Kidney (tissue), 14 donors: ENCODE data around the gene NPRL2. TPM values are rescaled to one million over a fixed set of nuclear protein-coding genes. Genes with fewer than 3 reads are reported as not detected.

Experiments
- DNase-seq, 5 donors: peaks; one replicate each; pipeline ENCODE4 v3.0.0-alpha.2; 2013 to 2020
- FAIRE-seq: peaks from 2 replicates; lab custom pipeline; 2012; peaks lifted over from hg19 to GRCh38; lab: Jason Lieb, UNC
- H3K27ac ChIP-seq, 2 donors: one replicate each; pipeline ENCODE4 v1.7.0; 2013; ENCODE audit warnings: low read depth in 2 of 2, low read length in 2 of 2, inconsistent platforms in 1 of 2
- H3K27me3 ChIP-seq: one replicate; pipeline ENCODE4 v1.7.1; 2013; ENCODE audit warnings: low read length, inconsistent platforms; ENCODE audit not compliant: control insufficient read depth, insufficient read depth
- H3K36me3 ChIP-seq, 3 donors: one replicate each; pipeline versions ENCODE4 v1.7.0 to v1.7.1; 2013; ENCODE audit warnings: low read length in 3 of 3, control low read depth in 1 of 3, inconsistent platforms in 1 of 3; ENCODE audit not compliant: insufficient read depth in 3 of 3, control insufficient read depth in 2 of 3
- H3K4me1 ChIP-seq, 3 donors: one replicate each; pipeline versions ENCODE4 v1.7.0 to v1.7.1; 2013; ENCODE audit warnings: low read length in 3 of 3, inconsistent platforms in 1 of 3, low read depth in 1 of 3; ENCODE audit not compliant: control insufficient read depth in 2 of 3, insufficient read depth in 2 of 3
- H3K4me3 ChIP-seq, 3 donors: one replicate each; pipeline versions ENCODE4 v1.7.0 to v1.8.1; 2013; ENCODE audit warnings: low read length in 3 of 3, control low read depth in 1 of 3, inconsistent platforms in 1 of 3
- H3K9ac ChIP-seq, 3 donors: one replicate each; pipeline versions ENCODE4 v1.7.0 to v1.7.1; 2013; ENCODE audit warnings: low read length in 3 of 3, control low read depth in 1 of 3, inconsistent platforms in 1 of 3
- H3K9me3 ChIP-seq, 3 donors: one replicate each; pipeline versions ENCODE4 v1.7.0 to v1.7.1; 2013; ENCODE audit warnings: low read length in 3 of 3, control low read depth in 1 of 3, inconsistent platforms in 1 of 3; ENCODE audit not compliant: control insufficient read depth in 2 of 3, insufficient read depth in 1 of 3
- intact Hi-C: fragments of 100-400 bp; cut with DNase I; formaldehyde crosslinking; loops from one replicate; pipeline ENCODE4 v1.11.1; 2022
- polyA plus RNA-seq: library from polyadenylated mRNA; stranded (reverse); fragments of 350-450 nt; fragmentation: Illumina TruSeq; extraction: RNeasy Lipid Tissue Mini Kit (QIAGEN cat#74804); gene quantifications from one replicate; pipeline ENCODE4 v1.2.3, GENCODE V29; 2014; ENCODE audit warnings: low read depth, low replicate concordance; ENCODE audit not compliant: insufficient read depth
- total RNA-seq: library from RNA; stranded (reverse); fragmentation: NEBNext Ultra II Directional; extraction: Animal tissue kit (Norgen Biotek cat#: 25700); gene quantifications from one replicate; pipeline ENCODE4 v1.2.1, GENCODE V29; 2021
- TF ChIP-seq, protein P1 (sequence below): IDR thresholded peaks from 3 replicates; pipeline ENCODE4 v1.5.1; 2012; ENCODE audit warnings: mild to moderate bottlenecking, moderate library complexity, borderline replicate concordance; ENCODE audit not compliant: insufficient read depth; ENCODE audit errors: extremely low read depth
- donor health status: control.
- donor health status: control.
- donor health status: control.
- donor health status: control.
- donor health status: control.
- donor health status: DM: yes; HTN: yes; CAD: no.
- donor health status: Normal renal cell carcinoma (clear cell type).

The NPRL2 gene
- total and polyA plus RNA-seq, 2 donors from 2014 or later, result 23.5 to 39.8 TPM

GRCh38 chr3:50378757-50379156, 28.2 kb upstream of the NPRL2 start:
- H3K36me3 ChIP-seq, result no peaks in the 10 kb centered on the region
- intact Hi-C loops, result no loop called here
- H3K9ac ChIP-seq, result no peak overlapping the region
- peaks cover 0 to 22% (median 6%) of the 10 kb centered on the region in 3 donors for H3K4me1 ChIP-seq
- DNase-seq (no peak), FAIRE-seq (no peak)
- no peaks in the 10 kb centered on the region for H3K27me3 ChIP-seq
- no peak overlapping the region for H3K4me3 ChIP-seq
- no peak overlapping the region for H3K27ac ChIP-seq
- no peaks in the 10 kb centered on the region for H3K9me3 ChIP-seq
- TF ChIP-seq, protein P1, sequence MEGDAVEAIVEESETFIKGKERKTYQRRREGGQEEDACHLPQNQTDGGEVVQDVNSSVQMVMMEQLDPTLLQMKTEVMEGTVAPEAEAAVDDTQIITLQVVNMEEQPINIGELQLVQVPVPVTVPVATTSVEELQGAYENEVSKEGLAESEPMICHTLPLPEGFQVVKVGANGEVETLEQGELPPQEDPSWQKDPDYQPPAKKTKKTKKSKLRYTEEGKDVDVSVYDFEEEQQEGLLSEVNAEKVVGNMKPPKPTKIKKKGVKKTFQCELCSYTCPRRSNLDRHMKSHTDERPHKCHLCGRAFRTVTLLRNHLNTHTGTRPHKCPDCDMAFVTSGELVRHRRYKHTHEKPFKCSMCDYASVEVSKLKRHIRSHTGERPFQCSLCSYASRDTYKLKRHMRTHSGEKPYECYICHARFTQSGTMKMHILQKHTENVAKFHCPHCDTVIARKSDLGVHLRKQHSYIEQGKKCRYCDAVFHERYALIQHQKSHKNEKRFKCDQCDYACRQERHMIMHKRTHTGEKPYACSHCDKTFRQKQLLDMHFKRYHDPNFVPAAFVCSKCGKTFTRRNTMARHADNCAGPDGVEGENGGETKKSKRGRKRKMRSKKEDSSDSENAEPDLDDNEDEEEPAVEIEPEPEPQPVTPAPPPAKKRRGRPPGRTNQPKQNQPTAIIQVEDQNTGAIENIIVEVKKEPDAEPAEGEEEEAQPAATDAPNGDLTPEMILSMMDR, result no peak

GRCh38 chr3:50378024-50378423, 27.4 kb upstream of the NPRL2 start:
- Histone ChIP-seq H3K4me1 (peaks cover 0 to 16% (median 3%) of the 10 kb centered on the region in 3 donors), H3K27ac (no peak overlapping the region), H3K27me3 (no peaks in the 10 kb centered on the region), H3K36me3 (no peaks in the 10 kb centered on the region), H3K9ac (no peak overlapping the region), H3K9me3 (no peaks in the 10 kb centered on the region), H3K4me3 (no peak overlapping the region)
- intact Hi-C loops, result no loop called here
- TF ChIP-seq, protein P1, result no peak
- FAIRE-seq (no peak), DNase-seq (peak in 1 of 5 donors; percentile 44)

DNA sequence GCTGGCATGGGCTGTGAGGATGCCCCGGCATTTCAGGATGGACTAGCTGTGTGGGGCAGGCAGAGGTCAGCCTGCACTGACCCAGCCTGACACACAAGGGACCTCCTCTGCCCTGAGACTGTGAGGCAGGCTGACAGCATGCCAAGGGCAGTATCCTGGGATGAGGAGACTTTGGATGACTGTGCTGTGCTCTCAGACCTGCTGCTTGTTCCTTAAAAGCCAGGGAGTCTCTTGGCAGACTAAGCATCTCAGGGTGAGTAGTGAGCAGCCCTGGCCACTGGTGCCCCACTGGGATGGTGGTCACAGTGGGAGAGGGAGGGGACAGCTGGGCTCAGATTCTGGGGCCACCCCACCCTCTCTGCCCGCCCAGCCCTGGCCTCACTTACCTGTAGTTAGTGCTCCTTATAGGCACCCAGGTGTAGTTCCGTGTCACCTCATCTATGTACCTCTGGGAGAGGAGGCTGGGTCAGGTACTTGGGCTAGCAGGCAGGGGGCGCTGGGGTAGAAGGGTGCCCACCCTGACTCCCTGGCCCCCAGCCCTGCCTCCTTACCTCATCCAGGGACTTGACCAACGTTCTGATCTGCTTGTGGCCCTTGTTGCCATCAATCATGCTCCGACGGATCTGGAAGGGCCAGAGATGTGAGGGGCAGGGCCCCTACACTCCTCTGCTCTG, 24.8 kb upstream of the NPRL2 start:
- Histone ChIP-seq H3K27me3 (no peaks in the 10 kb centered on the region), H3K9me3 (no peaks in the 10 kb centered on the region), H3K4me1 (peaks cover 0 to 6% (median 0%) of the 10 kb centered on the region in 3 donors), H3K27ac (no peak overlapping the region), H3K36me3 (no peaks in the 10 kb centered on the region), H3K4me3 (no peak overlapping the region), H3K9ac (no peak overlapping the region)
- intact Hi-C loops, result no loop called here
- FAIRE-seq, result no peak
- peak in 1 of 5 donors; percentile 50 for DNase-seq
- TF ChIP-seq, protein P1, result no peak
